Keratinocyte (primary cell): Measurements from ENCODE around the gene DCTD. TPM values are rescaled to one million over a fixed set of nuclear protein-coding genes. Genes with fewer than 3 reads are reported as not detected.

ENCODE experiments used
- DNase-seq: peaks from one replicate; pipeline ENCODE4 v3.0.0-alpha.2; 2011; ENCODE audit warnings: low read depth, missing footprints, low spot score
- FAIRE-seq: peaks from 2 replicates; lab custom pipeline; 2011; peaks lifted over from hg19 to GRCh38; lab: Jason Lieb, UNC
- H2AFZ ChIP-seq: 2 replicates; pipeline ENCODE4 v1.6.0; 2012; ENCODE audit warnings: low read length, control low read depth, inconsistent platforms; ENCODE audit not compliant: control insufficient read depth
- H3K27ac ChIP-seq: 2 replicates; pipeline ENCODE4 v1.5.1; 2011; ENCODE audit warnings: low read length; ENCODE audit not compliant: control insufficient read depth, insufficient read depth
- H3K27me3 ChIP-seq: 3 replicates; pipeline ENCODE4 v1.6.0; 2011; ENCODE audit warnings: low read length; ENCODE audit not compliant: control insufficient read depth, insufficient read depth; ENCODE audit errors: extremely low read depth
- H3K36me3 ChIP-seq, 2 experiments: 2 replicates in 1 of 2; 3 replicates in 1 of 2; pipeline ENCODE4 v1.5.1; 2011; ENCODE audit warnings: low read length in 2 of 2, mild to moderate bottlenecking in 1 of 2; ENCODE audit not compliant: control insufficient read depth in 2 of 2, insufficient read depth in 2 of 2; ENCODE audit errors: extremely low read depth in 1 of 2
- H3K4me1 ChIP-seq: 3 replicates; pipeline ENCODE4 v1.5.1; 2011; ENCODE audit warnings: low read length; ENCODE audit not compliant: control insufficient read depth, insufficient read depth; ENCODE audit errors: extremely low read depth
- H3K4me2 ChIP-seq: 3 replicates; pipeline ENCODE4 v1.6.0; 2011; ENCODE audit warnings: low read depth, low read length; ENCODE audit not compliant: control insufficient read depth, insufficient read depth; ENCODE audit errors: extremely low read depth
- H3K4me3 ChIP-seq, 3 experiments: fragments of 200-600 bp in 1 of 3; sonication (generic) in 1 of 3; 2 replicates in 2 of 3; 3 replicates in 1 of 3; pipeline ENCODE4 v1.5.1; 2011 to 2016; ENCODE audit warnings: low read length in 3 of 3, mild to moderate bottlenecking in 3 of 3, control low read depth in 2 of 3, inconsistent platforms in 1 of 3, low read depth in 1 of 3, mixed read lengths in 1 of 3, mixed run types in 1 of 3, moderate library complexity in 1 of 3; ENCODE audit not compliant: control insufficient read depth in 2 of 3, insufficient read depth in 2 of 3; ENCODE audit errors: extremely low read depth in 1 of 3
- H3K79me2 ChIP-seq: 2 replicates; pipeline ENCODE4 v1.6.0; 2012; ENCODE audit warnings: low read length; ENCODE audit not compliant: control insufficient read depth, insufficient read depth
- H3K9ac ChIP-seq: 3 replicates; pipeline ENCODE4 v1.6.0; 2011; ENCODE audit warnings: low read length; ENCODE audit not compliant: control insufficient read depth, insufficient read depth; ENCODE audit errors: extremely low read depth
- H3K9me1 ChIP-seq: 3 replicates; pipeline ENCODE4 v1.6.0; 2011; ENCODE audit warnings: low read length; ENCODE audit not compliant: control insufficient read depth, insufficient read depth; ENCODE audit errors: extremely low read depth
- H3K9me3 ChIP-seq: 2 replicates; pipeline ENCODE4 v1.5.1; 2012; ENCODE audit warnings: low read depth, low read length; ENCODE audit not compliant: control insufficient read depth
- H4K20me1 ChIP-seq: 3 replicates; pipeline ENCODE4 v1.6.0; 2011; ENCODE audit warnings: low read length; ENCODE audit not compliant: control insufficient read depth, insufficient read depth; ENCODE audit errors: extremely low read depth
- CTCF ChIP-seq, 3 experiments: IDR thresholded peaks in 1 of 3; conservative IDR thresholded peaks in 1 of 3; optimal IDR thresholded peaks in 1 of 3; 2 replicates in 2 of 3; 3 replicates in 1 of 3; pipeline versions ENCODE3 to v1.5.1; 2011; ENCODE audit warnings: low read length in 3 of 3, mild to moderate bottlenecking in 3 of 3, moderate library complexity in 2 of 3, control low read depth in 1 of 3, inconsistent platforms in 1 of 3; ENCODE audit not compliant: insufficient read depth in 2 of 3; ENCODE audit errors: extremely low read depth in 1 of 3
- EZH2 ChIP-seq: IDR thresholded peaks from one replicate; pipeline ENCODE4 v1.6.1; 2012; ENCODE audit warnings: inconsistent platforms, mild to moderate bottlenecking, low read length, moderate library complexity
- dilution Hi-C: fragments of 300-500 bp; cut with MboI; formaldehyde crosslinking; loops from one replicate; pipeline ENCODE4 v1.7.0; 2020; ENCODE audit warnings: low sequenced_read_pairs; ENCODE audit not compliant: extremely low pct_ligation_motif_present
- polyA plus RNA-seq, 5 experiments: library from polyadenylated mRNA; depleted of rRNA in 3 of 5; stranded (reverse) in 3 of 5; stranded (forward) in 1 of 5; unstranded in 1 of 5; fragments of >200 nt; gene quantifications; 1 replicate in 1 of 5; 2 replicates in 3 of 5; 3 replicates in 1 of 5; pipeline versions ENCODE4 v1.2.1 to v1.2.3, GENCODE V29; 2011 to 2012; ENCODE audit warnings: missing spikeins in 2 of 5, low read depth in 1 of 5, low replicate concordance in 1 of 5

Gene DCTD
- polyA plus RNA-seq, 1 donor (not counting 4 experiments of a cell fraction or from before 2014, with no cell fraction given), result 119 TPM

GRCh38 chr4:182908124-182908523 is 9.1 kb downstream of the DCTD start:
- no peaks in the 10 kb centered on the region for H3K27me3 ChIP-seq
- H3K79me2 ChIP-seq, result peaks cover 4% of the 10 kb centered on the region
- no peak for DNase-seq
- no peaks in the 10 kb centered on the region for H3K9me3 ChIP-seq
- no peak overlapping the region for H2AFZ ChIP-seq
- H4K20me1 ChIP-seq, result no peaks in the 10 kb centered on the region
- H3K36me3 ChIP-seq, result peaks cover 17 to 29% of the 10 kb centered on the region in 2 experiments
- no peak for TF ChIP-seq EZH2
- no peak for TF ChIP-seq CTCF (optimal IDR thresholded peaks at IDR 0.05 in 1 of 3, IDR thresholded peaks at IDR 0.05 in 1 of 3, conservative IDR thresholded peaks at IDR 0.05 in 1 of 3; ENCODE audit: extremely low read depth in 1 of 3, insufficient read depth in 2 of 3, low read length in 3 of 3)
- no peak overlapping the region for H3K9ac ChIP-seq
- H3K4me2 ChIP-seq, result no peak overlapping the region
- no peaks in the 10 kb centered on the region for H3K4me1 ChIP-seq
- H3K9me1 ChIP-seq, result no peaks in the 10 kb centered on the region
- no peak overlapping the region for H3K27ac ChIP-seq
- dilution Hi-C loops, result no loop called here
- H3K4me3 ChIP-seq, result no peak overlapping the region
- no peak for FAIRE-seq

- DNase-seq (no peak), FAIRE-seq (no peak)
- dilution Hi-C loops, result no loop called here
- peaks cover 17 to 27% of the 10 kb centered on the region in 2 experiments for H3K36me3 ChIP-seq
- no peaks in the 10 kb centered on the region for H4K20me1 ChIP-seq
- no peak overlapping the region for H2AFZ ChIP-seq
- no peak for TF ChIP-seq CTCF (optimal IDR thresholded peaks at IDR 0.05 in 1 of 3, IDR thresholded peaks at IDR 0.05 in 1 of 3, conservative IDR thresholded peaks at IDR 0.05 in 1 of 3; ENCODE audit: extremely low read depth in 1 of 3, insufficient read depth in 2 of 3, low read length in 3 of 3)
- TF ChIP-seq EZH2, result no peak
- H3K4me1 ChIP-seq, result no peaks in the 10 kb centered on the region
- H3K79me2 ChIP-seq, result peaks cover 1% of the 10 kb centered on the region
- H3K9me3 ChIP-seq, result no peaks in the 10 kb centered on the region
- no peaks in the 10 kb centered on the region for H3K27me3 ChIP-seq
- no peak overlapping the region for H3K9ac ChIP-seq
- H3K27ac ChIP-seq, result no peak overlapping the region
- no peaks in the 10 kb centered on the region for H3K9me1 ChIP-seq
- H3K4me2 ChIP-seq, result no peak overlapping the region
- H3K4me3 ChIP-seq, result no peak overlapping the region
These were observed 9.8 kb downstream of the DCTD start for GRCh38 chr4:182907396-182907795.
